Erythroblast (primary cell): ENCODE data around the gene TSPAN2.

ENCODE experiments used
- GATA1 ChIP-seq: IDR thresholded peaks from 2 replicates; pipeline ENCODE4 v1.6.1; 2011; ENCODE audit warnings: low read depth, mild to moderate bottlenecking, control low read depth, low read length, moderate library complexity
- POLR2A ChIP-seq: IDR thresholded peaks from 2 replicates; pipeline ENCODE4 v1.6.1; 2011; ENCODE audit warnings: mild to moderate bottlenecking, low read length

DNA sequence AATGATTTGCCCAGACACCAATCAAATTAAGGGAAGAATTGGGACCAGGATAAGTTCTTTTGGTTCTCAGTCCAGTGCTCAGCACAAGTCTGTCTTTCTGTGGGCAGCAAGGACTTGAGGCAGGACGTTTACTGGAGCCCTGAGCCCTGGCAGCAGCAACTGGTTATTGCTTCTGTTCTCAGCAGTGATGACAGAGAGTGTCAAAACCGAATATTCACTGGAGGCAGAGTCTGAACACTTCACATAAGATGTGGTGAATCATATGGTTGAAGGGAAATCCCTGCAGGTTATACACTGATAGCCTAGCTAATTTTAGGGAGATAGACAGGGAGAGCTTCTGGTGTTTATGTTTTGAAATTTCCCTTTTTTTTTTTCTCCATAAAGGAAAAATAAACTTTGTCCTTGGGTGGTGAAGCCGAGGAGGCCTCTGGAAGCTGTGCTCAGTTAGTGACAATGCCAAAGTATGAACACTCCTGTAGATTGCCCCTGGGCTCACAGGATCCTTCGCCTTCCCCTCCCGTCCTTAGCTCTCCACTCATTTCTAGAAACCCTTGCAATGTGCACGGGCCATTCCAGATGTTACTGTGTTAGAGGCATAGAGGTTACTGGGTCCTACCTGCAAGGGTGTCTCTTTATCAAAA, 26.3 kb upstream of the TSPAN2 start:
- TF ChIP-seq POLR2A (no peak), GATA1 (no peak)
